Measurements from ENCODE around the gene UBE2D2. TPM values are rescaled to one million over a fixed set of nuclear protein-coding genes. Genes with fewer than 3 reads are reported as not detected.

The UBE2D2 gene
- total and polyA plus RNA-seq, 2 of the 13 experiments (the other 11 are each of a cell fraction or from before 2014, with no cell fraction given), result 79.1 to 109 TPM

- TF ChIP-seq, protein P1, sequence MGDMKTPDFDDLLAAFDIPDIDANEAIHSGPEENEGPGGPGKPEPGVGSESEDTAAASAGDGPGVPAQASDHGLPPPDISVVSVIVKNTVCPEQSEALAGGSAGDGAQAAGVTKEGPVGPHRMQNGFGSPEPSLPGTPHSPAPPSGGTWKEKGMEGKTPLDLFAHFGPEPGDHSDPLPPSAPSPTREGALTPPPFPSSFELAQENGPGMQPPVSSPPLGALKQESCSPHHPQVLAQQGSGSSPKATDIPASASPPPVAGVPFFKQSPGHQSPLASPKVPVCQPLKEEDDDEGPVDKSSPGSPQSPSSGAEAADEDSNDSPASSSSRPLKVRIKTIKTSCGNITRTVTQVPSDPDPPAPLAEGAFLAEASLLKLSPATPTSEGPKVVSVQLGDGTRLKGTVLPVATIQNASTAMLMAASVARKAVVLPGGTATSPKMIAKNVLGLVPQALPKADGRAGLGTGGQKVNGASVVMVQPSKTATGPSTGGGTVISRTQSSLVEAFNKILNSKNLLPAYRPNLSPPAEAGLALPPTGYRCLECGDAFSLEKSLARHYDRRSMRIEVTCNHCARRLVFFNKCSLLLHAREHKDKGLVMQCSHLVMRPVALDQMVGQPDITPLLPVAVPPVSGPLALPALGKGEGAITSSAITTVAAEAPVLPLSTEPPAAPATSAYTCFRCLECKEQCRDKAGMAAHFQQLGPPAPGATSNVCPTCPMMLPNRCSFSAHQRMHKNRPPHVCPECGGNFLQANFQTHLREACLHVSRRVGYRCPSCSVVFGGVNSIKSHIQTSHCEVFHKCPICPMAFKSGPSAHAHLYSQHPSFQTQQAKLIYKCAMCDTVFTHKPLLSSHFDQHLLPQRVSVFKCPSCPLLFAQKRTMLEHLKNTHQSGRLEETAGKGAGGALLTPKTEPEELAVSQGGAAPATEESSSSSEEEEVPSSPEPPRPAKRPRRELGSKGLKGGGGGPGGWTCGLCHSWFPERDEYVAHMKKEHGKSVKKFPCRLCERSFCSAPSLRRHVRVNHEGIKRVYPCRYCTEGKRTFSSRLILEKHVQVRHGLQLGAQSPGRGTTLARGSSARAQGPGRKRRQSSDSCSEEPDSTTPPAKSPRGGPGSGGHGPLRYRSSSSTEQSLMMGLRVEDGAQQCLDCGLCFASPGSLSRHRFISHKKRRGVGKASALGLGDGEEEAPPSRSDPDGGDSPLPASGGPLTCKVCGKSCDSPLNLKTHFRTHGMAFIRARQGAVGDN (CRISPR knock-in tag; IDR thresholded peaks at IDR 0.05), result peak; percentile 78
- no peak for TF ChIP-seq ZNF740 (CRISPR knock-in tag; IDR thresholded peaks at IDR 0.05)
- TF ChIP-seq ZNF224 (CRISPR knock-in tag; IDR thresholded peaks at IDR 0.05), result no peak
- TF ChIP-seq MED1 (CRISPR knock-in tag; IDR thresholded peaks at IDR 0.05), result peak; percentile 73
- TF ChIP-seq MAF1 (CRISPR knock-in tag; IDR thresholded peaks at IDR 0.05; ENCODE audit: borderline replicate concordance), result no peak
- TF ChIP-seq ZEB1 (IDR thresholded peaks at IDR 0.05; ENCODE audit: insufficient replicate concordance, low read depth), result no peak
- no peak for TF ChIP-seq ZNF431 (CRISPR knock-in tag; IDR thresholded peaks at IDR 0.05; ENCODE audit: borderline replicate concordance, low read depth)
- TF ChIP-seq TEAD3 (CRISPR knock-in tag; optimal IDR thresholded peaks at IDR 0.05; ENCODE audit: borderline replicate concordance), result peak; percentile 31
- no peak for TF ChIP-seq ZNF530 (CRISPR knock-in tag; IDR thresholded peaks at IDR 0.05; ENCODE audit: low read depth)
- TF ChIP-seq TEAD2 (CRISPR knock-in tag; IDR thresholded peaks at IDR 0.05), result no peak
- no peak for TF ChIP-seq RFX3 (CRISPR knock-in tag; IDR thresholded peaks at IDR 0.05)
- no peak for TF ChIP-seq ZNF839 (CRISPR knock-in tag; IDR thresholded peaks at IDR 0.05; ENCODE audit: borderline replicate concordance)
- TF ChIP-seq ZNF343 (CRISPR knock-in tag; IDR thresholded peaks at IDR 0.05), result no peak
- no peak for TF ChIP-seq ATF6 (CRISPR knock-in tag; conservative IDR thresholded peaks at IDR 0.05)
- TF ChIP-seq ZNF329 (CRISPR knock-in tag; IDR thresholded peaks at IDR 0.05; ENCODE audit: low read depth), result no peak
- no peak for TF ChIP-seq AKAP8 (CRISPR knock-in tag; IDR thresholded peaks at IDR 0.05)
- TF ChIP-seq ZNF713 (CRISPR knock-in tag; IDR thresholded peaks at IDR 0.05), result no peak
- no peak for TF ChIP-seq SP2 (CRISPR knock-in tag; IDR thresholded peaks at IDR 0.05)
- TF ChIP-seq, protein P2, sequence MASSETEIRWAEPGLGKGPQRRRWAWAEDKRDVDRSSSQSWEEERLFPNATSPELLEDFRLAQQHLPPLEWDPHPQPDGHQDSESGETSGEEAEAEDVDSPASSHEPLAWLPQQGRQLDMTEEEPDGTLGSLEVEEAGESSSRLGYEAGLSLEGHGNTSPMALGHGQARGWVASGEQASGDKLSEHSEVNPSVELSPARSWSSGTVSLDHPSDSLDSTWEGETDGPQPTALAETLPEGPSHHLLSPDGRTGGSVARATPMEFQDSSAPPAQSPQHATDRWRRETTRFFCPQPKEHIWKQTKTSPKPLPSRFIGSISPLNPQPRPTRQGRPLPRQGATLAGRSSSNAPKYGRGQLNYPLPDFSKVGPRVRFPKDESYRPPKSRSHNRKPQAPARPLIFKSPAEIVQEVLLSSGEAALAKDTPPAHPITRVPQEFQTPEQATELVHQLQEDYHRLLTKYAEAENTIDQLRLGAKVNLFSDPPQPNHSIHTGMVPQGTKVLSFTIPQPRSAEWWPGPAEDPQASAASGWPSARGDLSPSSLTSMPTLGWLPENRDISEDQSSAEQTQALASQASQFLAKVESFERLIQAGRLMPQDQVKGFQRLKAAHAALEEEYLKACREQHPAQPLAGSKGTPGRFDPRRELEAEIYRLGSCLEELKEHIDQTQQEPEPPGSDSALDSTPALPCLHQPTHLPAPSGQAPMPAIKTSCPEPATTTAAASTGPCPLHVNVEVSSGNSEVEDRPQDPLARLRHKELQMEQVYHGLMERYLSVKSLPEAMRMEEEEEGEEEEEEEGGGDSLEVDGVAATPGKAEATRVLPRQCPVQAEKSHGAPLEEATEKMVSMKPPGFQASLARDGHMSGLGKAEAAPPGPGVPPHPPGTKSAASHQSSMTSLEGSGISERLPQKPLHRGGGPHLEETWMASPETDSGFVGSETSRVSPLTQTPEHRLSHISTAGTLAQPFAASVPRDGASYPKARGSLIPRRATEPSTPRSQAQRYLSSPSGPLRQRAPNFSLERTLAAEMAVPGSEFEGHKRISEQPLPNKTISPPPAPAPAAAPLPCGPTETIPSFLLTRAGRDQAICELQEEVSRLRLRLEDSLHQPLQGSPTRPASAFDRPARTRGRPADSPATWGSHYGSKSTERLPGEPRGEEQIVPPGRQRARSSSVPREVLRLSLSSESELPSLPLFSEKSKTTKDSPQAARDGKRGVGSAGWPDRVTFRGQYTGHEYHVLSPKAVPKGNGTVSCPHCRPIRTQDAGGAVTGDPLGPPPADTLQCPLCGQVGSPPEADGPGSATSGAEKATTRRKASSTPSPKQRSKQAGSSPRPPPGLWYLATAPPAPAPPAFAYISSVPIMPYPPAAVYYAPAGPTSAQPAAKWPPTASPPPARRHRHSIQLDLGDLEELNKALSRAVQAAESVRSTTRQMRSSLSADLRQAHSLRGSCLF (CRISPR knock-in tag; IDR thresholded peaks at IDR 0.05; ENCODE audit: borderline replicate concordance), result no peak
These were observed 37.3 kb upstream of the UBE2D2 start (continued) for GRCh38 chr5:139523635-139524445.
